GM12878 (cell line): ENCODE results near the gene SIN3B.

Source experiments
- CEBPZ ChIP-seq: fragments of 150-350 bp; IDR thresholded peaks from 2 replicates; pipeline ENCODE4 v1.6.1; 2016; ENCODE audit warnings: low read depth, low read length
- CTCF ChIP-seq, 3 experiments: IDR thresholded peaks in 2 of 3; conservative IDR thresholded peaks in 1 of 3; 2 replicates each; pipeline ENCODE4 v1.5.1; 2011; ENCODE audit warnings: low read depth in 3 of 3, low read length in 3 of 3, mild to moderate bottlenecking in 3 of 3, control low read depth in 2 of 3, moderate library complexity in 2 of 3, inconsistent platforms in 1 of 3, mixed read lengths in 1 of 3; ENCODE audit not compliant: control insufficient read depth in 2 of 3, insufficient read depth in 1 of 3; ENCODE audit errors: extremely low read depth in 1 of 3
- EP300 ChIP-seq, 2 experiments: fragments of 150-350 bp in 1 of 2; IDR thresholded peaks; 2 replicates each; pipeline ENCODE4 v1.6.1; 2011 to 2012; ENCODE audit warnings: low read depth in 2 of 2, low read length in 2 of 2, borderline replicate concordance in 1 of 2, improper control_type of control experiment in 1 of 2, inconsistent platforms in 1 of 2; ENCODE audit not compliant: control insufficient read depth in 1 of 2
- EZH2 ChIP-seq: IDR thresholded peaks from 2 replicates; pipeline ENCODE4 v1.6.1; 2012; ENCODE audit warnings: low read depth, mild to moderate bottlenecking, control low read depth, inconsistent platforms, low read length, borderline replicate concordance; ENCODE audit not compliant: control insufficient read depth
- REST ChIP-seq: IDR thresholded peaks from 2 replicates; pipeline ENCODE4 v1.6.1; 2012; ENCODE audit warnings: mild to moderate bottlenecking, low read depth, low read length
- TARDBP ChIP-seq: IDR thresholded peaks from 2 replicates; pipeline ENCODE4 v1.6.1; 2016; ENCODE audit warnings: borderline replicate concordance

GRCh38 chr19:16885166-16885565, 56.0 kb downstream of the SIN3B start:
- TF ChIP-seq EP300 (IDR thresholded peaks at IDR 0.05; ENCODE audit: borderline replicate concordance in 1 of 2, control insufficient read depth in 1 of 2, low read depth in 2 of 2, low read length in 2 of 2) = no peak
- TF ChIP-seq REST = no peak
- no peak for TF ChIP-seq TARDBP
- TF ChIP-seq EZH2 = no peak
- no peak for TF ChIP-seq CTCF (IDR thresholded peaks at IDR 0.05 in 2 of 3, conservative IDR thresholded peaks at IDR 0.05 in 1 of 3; ENCODE audit: control insufficient read depth in 2 of 3, extremely low read depth in 1 of 3, insufficient read depth in 1 of 3, low read depth in 3 of 3, low read length in 3 of 3)
- no peak for TF ChIP-seq CEBPZ
